ENCODE data around the gene TMEM151B.

The TMEM151B gene

GRCh38 chr6:44269921-44270525 lies at the start of gene TMEM151B:
Gene TMEM151B (plus strand): TSS chr6:44270450. CDS start chr6:44270743, 293 bp downstream.
- DNase-seq (ENCODE audit: insufficient read length, low spot score), result no peak
- no peak for FAIRE-seq
- no peak for TF ChIP-seq CTCF (IDR thresholded peaks at IDR 0.05; ENCODE audit: insufficient read depth, missing control alignments)

- DNase-seq (ENCODE audit: insufficient read length, low spot score), result no peak
- FAIRE-seq, result no peak
- TF ChIP-seq CTCF (IDR thresholded peaks at IDR 0.05; ENCODE audit: insufficient read depth, missing control alignments), result no peak
Measured at GRCh38 chr6:44220913-44221290, 49.3 kb upstream of the TMEM151B start.

GRCh38 chr6:44221291-44221960 lies 48.8 kb upstream of the TMEM151B start:
- FAIRE-seq, result no peak
- DNase-seq (ENCODE audit: insufficient read length, low spot score), result no peak
- peak; percentile 58 for TF ChIP-seq CTCF (IDR thresholded peaks at IDR 0.05; ENCODE audit: insufficient read depth, missing control alignments)

GRCh38 chr6:44221961-44222335 lies 48.3 kb upstream of the TMEM151B start:
- DNase-seq (ENCODE audit: insufficient read length, low spot score), result no peak
- no peak for FAIRE-seq
- TF ChIP-seq CTCF (IDR thresholded peaks at IDR 0.05; ENCODE audit: insufficient read depth, missing control alignments), result no peak

- DNase-seq (ENCODE audit: insufficient read length, low spot score) (no peak), FAIRE-seq (no peak)
- TF ChIP-seq CTCF (IDR thresholded peaks at IDR 0.05; ENCODE audit: insufficient read depth, missing control alignments), result no peak
Measured at GRCh38 chr6:44222486-44223318, 47.5 kb upstream of the TMEM151B start.

- peak; percentile 99 for DNase-seq (ENCODE audit: insufficient read length, low spot score)
Measured at GRCh38 chr6:44223319-44224028, 46.8 kb upstream of the TMEM151B start, which contains the start of gene SLC29A1. Gene SLC29A1 (plus strand): TSS chr6:44223595. CDS start chr6:44227314, 3,719 bp downstream.

More at GRCh38 chr6:44223319-44224028, 46.8 kb upstream of the TMEM151B start, which contains the start of gene SLC29A1:
- no peak for FAIRE-seq
- TF ChIP-seq CTCF (IDR thresholded peaks at IDR 0.05; ENCODE audit: insufficient read depth, missing control alignments), result no peak
